ENCODE results near the gene PRCP.
A peak's percentile ranks its signal among the peaks of the same experiment; 100 is the strongest.

- TF ChIP-seq CTCF (conservative IDR thresholded peaks at IDR 0.05; ENCODE audit: low read depth, low read length) = peak; percentile 96
- TF ChIP-seq EZH2phosphoT487 (IDR thresholded peaks at IDR 0.05; ENCODE audit: borderline replicate concordance, low read length) = no peak
- TF ChIP-seq EZH2 (IDR thresholded peaks at IDR 0.05; ENCODE audit: low read length, unreplicated experiment) = no peak
Measured at GRCh38 chr11:82864268-82864667, 36.0 kb downstream of the PRCP start.

All from PC-3 (cell line).